SK-N-SH (cell line): Measurements from ENCODE around the gene RBM20. TPM values are rescaled to one million over a fixed set of nuclear protein-coding genes. Genes with fewer than 3 reads are reported as not detected.

Source experiments
- CTCF ChIA-PET: fragments of 300-600, 350-600 bp; formaldehyde crosslinking; extraction: SDS; loops from one replicate; lab custom pipeline; 2021; lab: Yijun Ruan, JAX
- POLR2A ChIA-PET: fragments of 350-600 bp; sonication (Branson Sonifier 250); formaldehyde crosslinking; extraction: SDS; loops from one replicate; lab custom pipeline; 2020; ENCODE audit warnings: antibody characterized with exemption, inconsistent platforms; lab: Yijun Ruan, JAX
- DNase-seq: peaks from one replicate; pipeline ENCODE4 v3.0.0; 2012
- H2AFZ ChIP-seq: fragments of 200-600 bp; sonication (generic); 2 replicates; pipeline ENCODE4 v1.8.1; 2016; ENCODE audit warnings: antibody characterized with exemption, mild to moderate bottlenecking, low read depth
- H3F3A ChIP-seq: fragments of 200-600 bp; sonication (generic); replicated peaks from 2 replicates; pipeline ENCODE3; 2016; ENCODE audit warnings: antibody characterized with exemption, mild to moderate bottlenecking; ENCODE audit not compliant: insufficient read depth
- H3K27ac ChIP-seq, 2 experiments: fragments of 200-500 bp in 1 of 2; fragments of 200-600 bp in 1 of 2; sonication (Bioruptor generic) in 1 of 2; sonication (generic), shearing (Covaris generic) in 1 of 2; 2 replicates each; pipeline versions ENCODE4 v1.5.1 to v1.6.1; 2014 to 2016; ENCODE audit warnings: low read depth in 2 of 2, inconsistent platforms in 1 of 2, low read length in 1 of 2, mild to moderate bottlenecking in 1 of 2, mixed read lengths in 1 of 2
- H3K27me3 ChIP-seq: fragments of 200-600 bp; sonication (generic), shearing (Covaris generic); 2 replicates; pipeline ENCODE4 v1.6.1; 2016; ENCODE audit warnings: mixed run types; ENCODE audit not compliant: insufficient read depth
- H3K36me3 ChIP-seq, 2 experiments: fragments of 200-500 bp in 1 of 2; fragments of 200-600 bp in 1 of 2; sonication (Bioruptor generic) in 1 of 2; sonication (generic) in 1 of 2; replicated peaks in 1 of 2; 2 replicates each; pipeline versions ENCODE3 to v1.5.1; 2014 to 2016; ENCODE audit warnings: low read length in 1 of 2, mild to moderate bottlenecking in 1 of 2; ENCODE audit not compliant: insufficient read depth in 2 of 2, control insufficient read depth in 1 of 2
- H3K4me1 ChIP-seq, 2 experiments: fragments of 200-500 bp in 1 of 2; fragments of 200-600 bp in 1 of 2; sonication (Bioruptor generic) in 1 of 2; sonication (generic), shearing (Covaris generic) in 1 of 2; 2 replicates each; pipeline versions ENCODE4 v1.5.1 to v1.6.1; 2014 to 2016; ENCODE audit warnings: low read depth in 1 of 2, low read length in 1 of 2, mixed run types in 1 of 2; ENCODE audit not compliant: insufficient read depth in 2 of 2, control insufficient read depth in 1 of 2
- H3K4me2 ChIP-seq: fragments of 200-600 bp; sonication (generic), shearing (Covaris generic); 2 replicates; pipeline ENCODE4 v1.6.1; 2017; ENCODE audit warnings: mixed run types
- H3K4me3 ChIP-seq, 2 experiments: fragments of 200-500 bp in 1 of 2; fragments of 200-600 bp in 1 of 2; sonication (Bioruptor generic) in 1 of 2; sonication (generic), shearing (Covaris generic) in 1 of 2; 2 replicates each; pipeline versions ENCODE4 v1.5.1 to v1.8.1; 2014 to 2016; ENCODE audit warnings: low read depth in 2 of 2, inconsistent platforms in 1 of 2, low read length in 1 of 2, mild to moderate bottlenecking in 1 of 2, mixed read lengths in 1 of 2, moderate library complexity in 1 of 2
- H3K79me2 ChIP-seq: fragments of 200-600 bp; sonication (generic); 2 replicates; pipeline ENCODE4 v1.8.1; 2017; ENCODE audit warnings: mild to moderate bottlenecking; ENCODE audit not compliant: insufficient read depth
- H3K9ac ChIP-seq: fragments of 200-600 bp; sonication (generic); 2 replicates; pipeline ENCODE4 v1.6.1; 2017; ENCODE audit warnings: mixed run types
- H3K9me2 ChIP-seq: fragments of 200-600 bp; sonication (generic); 2 replicates; pipeline ENCODE4 v1.6.1; 2017; ENCODE audit warnings: mixed run types
- H3K9me3 ChIP-seq: fragments of 200-600 bp; sonication (generic); 2 replicates; pipeline ENCODE4 v1.6.1; 2017; ENCODE audit warnings: mixed run types, mild to moderate bottlenecking, moderate library complexity
- H4K20me1 ChIP-seq: fragments of 200-600 bp; sonication (generic); 2 replicates; pipeline ENCODE4 v1.6.1; 2017; ENCODE audit warnings: mild to moderate bottlenecking, mixed run types; ENCODE audit not compliant: insufficient read depth
- ELF1 ChIP-seq: IDR thresholded peaks from 2 replicates; pipeline ENCODE4 v1.4.0; 2012
- FOXJ3 ChIP-seq: sonication (generic); formaldehyde crosslinking; IDR thresholded peaks from 2 replicates; pipeline ENCODE4 v1.5.1; 2020; ENCODE audit warnings: mild to moderate bottlenecking, missing genetic modification reagents
- FOXM1 ChIP-seq: IDR thresholded peaks from 2 replicates; pipeline ENCODE4 v1.4.0; 2012; ENCODE audit warnings: low read depth, mild to moderate bottlenecking
- GATA2 ChIP-seq: sonication (generic); formaldehyde crosslinking; IDR thresholded peaks from 2 replicates; pipeline ENCODE4 v1.5.0; 2020; ENCODE audit warnings: mild to moderate bottlenecking, missing genetic modification reagents
- JUND ChIP-seq: IDR thresholded peaks from 2 replicates; pipeline ENCODE4 v1.4.0; 2012
- MEF2A ChIP-seq: IDR thresholded peaks from 2 replicates; pipeline ENCODE4 v1.4.0; 2012; ENCODE audit warnings: low read depth, borderline replicate concordance
- MXI1 ChIP-seq: IDR thresholded peaks from 2 replicates; pipeline ENCODE4 v1.6.1; 2012; ENCODE audit warnings: mild to moderate bottlenecking, low read depth, low read length, improper control_type of control experiment
- NRF1 ChIP-seq: IDR thresholded peaks from 2 replicates; pipeline ENCODE4 v1.6.1; 2012; ENCODE audit warnings: low read depth, mild to moderate bottlenecking, low read length
- POLR2AphosphoS5 ChIP-seq: IDR thresholded peaks from 2 replicates; pipeline ENCODE4 v1.6.1; 2012; ENCODE audit warnings: low read depth, low read length
- RAD21 ChIP-seq: IDR thresholded peaks from 2 replicates; pipeline ENCODE4 v1.6.1; 2012; ENCODE audit warnings: mild to moderate bottlenecking, low read length
- RCOR1 ChIP-seq: fragments of 150-350 bp; IDR thresholded peaks from 2 replicates; pipeline ENCODE4 v1.6.1; 2017; ENCODE audit warnings: antibody characterized with exemption, low read length
- RFX5 ChIP-seq: IDR thresholded peaks from 2 replicates; pipeline ENCODE4 v1.6.1; 2012; ENCODE audit warnings: mild to moderate bottlenecking, improper control_type of control experiment, low read length
- TAF1 ChIP-seq: IDR thresholded peaks from 2 replicates; pipeline ENCODE4 v1.6.1; 2012; ENCODE audit warnings: low read depth, mild to moderate bottlenecking, low read length, moderate library complexity, borderline replicate concordance
- TCF12 ChIP-seq: IDR thresholded peaks from 2 replicates; pipeline ENCODE4 v1.4.0; 2012
- WGBS: methylation state at CpG from one replicate; pipeline ENCODE4 v1.1.6; 2017; ENCODE audit warnings: low lambda C conversion rate; 5-methylcytosine and 5-hydroxymethylcytosine counted together
- polyA plus RNA-seq, 3 experiments: library from polyadenylated mRNA; depleted of rRNA; stranded (reverse); fragments of >200 nt; gene quantifications; 2 replicates each; pipeline ENCODE4 v1.2.3, GENCODE V29; 2012
- TF ChIP-seq, protein P1 (sequence below): fragments of 200-600 bp; sonication (generic); IDR thresholded peaks from 2 replicates; pipeline ENCODE4 v1.6.1; 2017; ENCODE audit warnings: antibody characterized with exemption, mild to moderate bottlenecking, moderate library complexity
- TF ChIP-seq, protein P2 (sequence below): fragments of 150-350 bp; IDR thresholded peaks from 2 replicates; pipeline ENCODE4 v1.6.1; 2017; ENCODE audit warnings: antibody characterized with exemption, low read length, low read depth, borderline replicate concordance
- TF ChIP-seq, protein P3 (sequence below): IDR thresholded peaks from 2 replicates; pipeline ENCODE4 v1.4.0; 2012; ENCODE audit warnings: low read depth, borderline replicate concordance

RBM20 gene
- polyA plus RNA-seq, 1 of the 3 experiments (the other 2 are of a cell fraction) = 0.64 TPM

DNA sequence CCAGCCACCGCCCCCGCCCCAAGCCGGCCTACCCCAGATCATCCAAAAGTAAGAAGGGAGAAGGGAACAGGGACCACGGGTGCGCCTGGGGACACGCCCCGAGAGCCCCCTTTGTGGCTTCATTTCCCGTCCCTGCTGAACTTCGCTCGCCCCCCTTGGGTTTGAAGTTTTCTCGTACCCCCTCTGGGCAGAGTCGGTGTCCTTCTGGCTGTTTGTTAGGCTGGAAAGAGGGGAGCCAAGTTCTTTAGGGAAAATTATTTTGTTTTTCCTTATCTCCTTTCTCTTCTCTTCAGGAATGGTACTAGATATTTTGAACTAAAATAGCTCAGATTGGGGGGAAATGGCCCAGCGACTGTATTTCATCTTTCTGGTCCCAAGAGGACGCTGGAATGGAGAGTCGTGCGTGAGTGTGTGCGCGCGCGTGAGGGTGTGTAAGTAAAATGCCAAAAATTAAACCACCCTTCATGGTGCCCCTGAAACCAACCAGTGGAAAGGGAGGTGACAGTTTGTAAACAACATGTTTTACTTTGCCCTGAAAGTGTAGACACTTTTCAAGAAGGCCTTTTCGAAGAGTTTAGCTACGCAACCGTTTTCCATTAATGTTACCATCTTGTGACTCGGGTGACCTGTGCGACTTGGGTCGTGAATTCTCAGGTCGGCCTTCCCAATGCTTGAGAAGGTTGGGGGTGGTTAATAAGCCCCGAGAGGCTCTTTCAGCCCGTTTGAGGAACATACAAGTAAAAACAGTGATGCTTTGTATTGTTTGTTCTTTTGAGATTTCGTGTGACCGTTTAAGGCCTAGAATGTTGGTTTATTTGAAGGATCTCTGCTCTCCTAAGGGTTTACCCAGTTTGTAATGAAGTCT is 694 bp downstream of the RBM20 start:
- H3K9ac ChIP-seq = peak overlapping the region; percentile 18; the same call in 1 of the 2 replicates
- no peaks in the 10 kb centered on the region for H4K20me1 ChIP-seq
- peak overlapping the region; percentile 90 for H3K4me2 ChIP-seq
- peak; percentile 43 for DNase-seq
- no peaks in the 10 kb centered on the region for H3K36me3 ChIP-seq
- no peaks in the 10 kb centered on the region for H3K27me3 ChIP-seq
- WGBS = 23% methylated on average over 27 of the region's 31 CpGs
- POLR2A ChIA-PET = interaction anchor here (0.5 to 1.1 kb wide), 2 partner anchors 20 to 30 kb away, joined by 4 to 5 read pairs; no protein-coding TSS in a partner anchor
- no peak for TF ChIP-seq FOXM1
- 0 out of 2 replicates have a peak, but pooled peaks have one; percentile 23 for TF ChIP-seq NRF1
- TF ChIP-seq RFX5 = no peak
- peak overlapping the region; percentile 82 for H2AFZ ChIP-seq
- peak overlapping the region in 1 of 2 experiments; percentile 72; a peak in 2 of 4 replicates for H3K27ac ChIP-seq
- peaks cover 15% of the 10 kb centered on the region for H3F3A ChIP-seq
- CTCF ChIA-PET = interaction anchor here (0.6 to 2.7 kb wide), 10 partner anchors 10 to 273 kb away, joined by 3 to 13 read pairs (median 5); no protein-coding TSS in a partner anchor
- H3K79me2 ChIP-seq = no peaks in the 10 kb centered on the region
- peaks cover 4 to 31% of the 10 kb centered on the region in 2 experiments; a peak in 3 of 4 replicates for H3K4me1 ChIP-seq
- H3K9me3 ChIP-seq = no peaks in the 10 kb centered on the region
- no peaks in the 10 kb centered on the region for H3K9me2 ChIP-seq
- peak overlapping the region; percentile 62 to 80 for H3K4me3 ChIP-seq

DNA sequence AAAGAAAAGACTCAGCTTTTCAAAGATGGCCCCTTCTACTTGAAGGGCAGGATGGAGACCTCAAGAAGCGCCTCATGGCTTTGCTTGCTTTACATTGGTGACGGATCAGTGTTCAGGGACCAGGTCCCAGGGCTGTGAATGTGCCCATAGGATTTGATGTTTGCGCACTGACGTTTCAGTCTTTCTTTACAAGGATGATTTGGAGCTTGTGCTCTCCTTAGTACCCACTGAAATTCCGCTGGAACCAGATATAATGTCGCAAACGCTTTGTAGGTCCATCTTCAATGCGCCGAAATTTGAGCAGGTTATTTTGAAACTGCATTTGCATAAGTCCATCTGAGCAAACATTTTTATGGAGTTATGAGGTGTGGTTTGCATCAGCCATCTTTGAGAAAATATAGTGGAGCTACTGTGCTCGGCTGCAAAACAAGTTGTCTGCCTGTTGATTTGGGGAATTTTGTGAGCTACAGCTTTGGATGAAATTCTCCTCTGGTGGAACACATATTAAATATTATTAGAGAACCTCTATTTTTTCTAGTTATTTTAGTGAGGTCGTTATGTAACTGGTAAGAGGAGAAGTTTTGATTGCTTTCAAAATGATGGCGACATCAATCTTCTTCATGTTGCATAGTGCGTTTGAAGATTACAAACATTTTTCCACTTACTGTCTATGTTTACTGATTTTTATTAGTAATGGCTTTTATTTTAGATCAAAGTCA is 2.4 kb downstream of the RBM20 start:
- 79% methylated on average over 13 of the region's 13 CpGs for WGBS
- Histone ChIP-seq H3K9me3 (no peaks in the 10 kb centered on the region), H2AFZ (no peak overlapping the region; the same call in 1 of the 2 replicates), H3K4me3 (peak overlapping the region in 1 of 2 experiments; percentile 12; a peak in 1 of 4 replicates), H3K36me3 (no peaks in the 10 kb centered on the region), H3K79me2 (no peaks in the 10 kb centered on the region), H3K27ac (peak overlapping the region in 1 of 2 experiments; percentile 50; a peak in 1 of 4 replicates), H3K27me3 (no peaks in the 10 kb centered on the region), H3K4me2 (no peak overlapping the region), H3K4me1 (peaks cover 7 to 33% of the 10 kb centered on the region in 2 experiments; a peak in 3 of 4 replicates), H4K20me1 (no peaks in the 10 kb centered on the region), H3K9ac (no peak overlapping the region), H3F3A (peaks cover 14% of the 10 kb centered on the region), H3K9me2 (no peaks in the 10 kb centered on the region)
- ChIA-PET CTCF (interaction anchor here (0.9 to 1.8 kb wide), 6 partner anchors 17 to 342 kb away, joined by 3 to 6 read pairs (median 5); partner anchors contain the start of gene SMNDC1), POLR2A (no interaction called here)
- DNase-seq = peak; percentile 19
- TF ChIP-seq GATA2 (CRISPR knock-in tag) (no peak), TCF12 (no peak), RCOR1 (no peak), RAD21 (no peak), JUND (no peak), TAF1 (no peak), MXI1 (no peak), ELF1 (no peak), FOXJ3 (no peak), POLR2AphosphoS5 (no peak), RFX5 (no peak), FOXM1 (no peak), MEF2A (no peak)
- TF ChIP-seq, protein P1, sequence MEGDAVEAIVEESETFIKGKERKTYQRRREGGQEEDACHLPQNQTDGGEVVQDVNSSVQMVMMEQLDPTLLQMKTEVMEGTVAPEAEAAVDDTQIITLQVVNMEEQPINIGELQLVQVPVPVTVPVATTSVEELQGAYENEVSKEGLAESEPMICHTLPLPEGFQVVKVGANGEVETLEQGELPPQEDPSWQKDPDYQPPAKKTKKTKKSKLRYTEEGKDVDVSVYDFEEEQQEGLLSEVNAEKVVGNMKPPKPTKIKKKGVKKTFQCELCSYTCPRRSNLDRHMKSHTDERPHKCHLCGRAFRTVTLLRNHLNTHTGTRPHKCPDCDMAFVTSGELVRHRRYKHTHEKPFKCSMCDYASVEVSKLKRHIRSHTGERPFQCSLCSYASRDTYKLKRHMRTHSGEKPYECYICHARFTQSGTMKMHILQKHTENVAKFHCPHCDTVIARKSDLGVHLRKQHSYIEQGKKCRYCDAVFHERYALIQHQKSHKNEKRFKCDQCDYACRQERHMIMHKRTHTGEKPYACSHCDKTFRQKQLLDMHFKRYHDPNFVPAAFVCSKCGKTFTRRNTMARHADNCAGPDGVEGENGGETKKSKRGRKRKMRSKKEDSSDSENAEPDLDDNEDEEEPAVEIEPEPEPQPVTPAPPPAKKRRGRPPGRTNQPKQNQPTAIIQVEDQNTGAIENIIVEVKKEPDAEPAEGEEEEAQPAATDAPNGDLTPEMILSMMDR = no peak
- TF ChIP-seq, protein P2, sequence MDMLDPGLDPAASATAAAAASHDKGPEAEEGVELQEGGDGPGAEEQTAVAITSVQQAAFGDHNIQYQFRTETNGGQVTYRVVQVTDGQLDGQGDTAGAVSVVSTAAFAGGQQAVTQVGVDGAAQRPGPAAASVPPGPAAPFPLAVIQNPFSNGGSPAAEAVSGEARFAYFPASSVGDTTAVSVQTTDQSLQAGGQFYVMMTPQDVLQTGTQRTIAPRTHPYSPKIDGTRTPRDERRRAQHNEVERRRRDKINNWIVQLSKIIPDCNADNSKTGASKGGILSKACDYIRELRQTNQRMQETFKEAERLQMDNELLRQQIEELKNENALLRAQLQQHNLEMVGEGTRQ = no peak
- TF ChIP-seq, protein P3, sequence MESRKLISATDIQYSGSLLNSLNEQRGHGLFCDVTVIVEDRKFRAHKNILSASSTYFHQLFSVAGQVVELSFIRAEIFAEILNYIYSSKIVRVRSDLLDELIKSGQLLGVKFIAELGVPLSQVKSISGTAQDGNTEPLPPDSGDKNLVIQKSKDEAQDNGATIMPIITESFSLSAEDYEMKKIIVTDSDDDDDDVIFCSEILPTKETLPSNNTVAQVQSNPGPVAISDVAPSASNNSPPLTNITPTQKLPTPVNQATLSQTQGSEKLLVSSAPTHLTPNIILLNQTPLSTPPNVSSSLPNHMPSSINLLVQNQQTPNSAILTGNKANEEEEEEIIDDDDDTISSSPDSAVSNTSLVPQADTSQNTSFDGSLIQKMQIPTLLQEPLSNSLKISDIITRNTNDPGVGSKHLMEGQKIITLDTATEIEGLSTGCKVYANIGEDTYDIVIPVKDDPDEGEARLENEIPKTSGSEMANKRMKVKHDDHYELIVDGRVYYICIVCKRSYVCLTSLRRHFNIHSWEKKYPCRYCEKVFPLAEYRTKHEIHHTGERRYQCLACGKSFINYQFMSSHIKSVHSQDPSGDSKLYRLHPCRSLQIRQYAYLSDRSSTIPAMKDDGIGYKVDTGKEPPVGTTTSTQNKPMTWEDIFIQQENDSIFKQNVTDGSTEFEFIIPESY = no peak
